ENCODE results near the gene PITHD1.
A peak's percentile ranks its signal among the peaks of the same experiment; 100 is the strongest.
"Not testable (repeated sequence)": the region's sequence is repeated elsewhere in the genome, so short reads cannot be mapped to it uniquely, and the experiment has no call there.

The PITHD1 gene

DNA sequence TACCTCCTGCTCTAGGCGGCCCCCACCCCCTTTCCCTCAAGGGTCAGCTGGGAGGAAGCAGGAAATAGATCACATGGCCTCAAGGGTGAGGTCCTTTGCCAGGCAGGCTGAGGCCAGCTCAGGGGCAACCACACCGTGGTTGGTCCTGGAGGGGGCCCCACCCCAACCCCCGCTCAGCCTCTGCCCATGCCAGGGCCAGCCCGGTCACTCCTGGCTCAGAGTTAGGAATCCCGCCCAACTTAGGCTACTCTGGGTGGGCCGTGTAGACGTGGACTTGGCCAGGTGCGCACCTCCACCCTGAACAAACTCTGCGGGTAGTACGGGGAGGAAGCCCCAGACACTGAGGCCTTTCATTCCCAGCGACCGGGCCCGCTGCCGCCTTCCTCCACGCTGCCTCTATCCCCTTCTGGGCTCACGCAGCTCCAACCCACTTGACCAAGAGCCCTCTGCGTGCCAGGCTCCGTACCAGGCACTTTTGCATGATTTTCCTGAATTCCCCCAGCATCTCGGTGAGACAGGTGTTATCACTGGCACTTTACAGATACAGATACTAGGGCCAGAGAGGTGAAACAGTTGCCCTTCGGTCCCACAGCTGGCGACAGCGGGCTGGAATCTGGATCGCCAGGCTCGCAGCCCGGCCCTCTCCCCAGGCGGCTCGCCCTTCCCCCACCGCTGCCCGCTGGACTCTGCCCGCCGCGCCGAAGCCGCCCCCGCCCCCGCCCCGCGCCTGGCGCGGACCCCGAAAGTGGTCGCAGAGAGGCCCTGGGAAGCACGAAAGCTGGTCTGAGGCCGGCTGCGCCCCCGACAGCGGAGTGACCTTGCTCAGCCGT, 21.6 kb downstream of the PITHD1 start:
- no peak for DNase-seq

DNA sequence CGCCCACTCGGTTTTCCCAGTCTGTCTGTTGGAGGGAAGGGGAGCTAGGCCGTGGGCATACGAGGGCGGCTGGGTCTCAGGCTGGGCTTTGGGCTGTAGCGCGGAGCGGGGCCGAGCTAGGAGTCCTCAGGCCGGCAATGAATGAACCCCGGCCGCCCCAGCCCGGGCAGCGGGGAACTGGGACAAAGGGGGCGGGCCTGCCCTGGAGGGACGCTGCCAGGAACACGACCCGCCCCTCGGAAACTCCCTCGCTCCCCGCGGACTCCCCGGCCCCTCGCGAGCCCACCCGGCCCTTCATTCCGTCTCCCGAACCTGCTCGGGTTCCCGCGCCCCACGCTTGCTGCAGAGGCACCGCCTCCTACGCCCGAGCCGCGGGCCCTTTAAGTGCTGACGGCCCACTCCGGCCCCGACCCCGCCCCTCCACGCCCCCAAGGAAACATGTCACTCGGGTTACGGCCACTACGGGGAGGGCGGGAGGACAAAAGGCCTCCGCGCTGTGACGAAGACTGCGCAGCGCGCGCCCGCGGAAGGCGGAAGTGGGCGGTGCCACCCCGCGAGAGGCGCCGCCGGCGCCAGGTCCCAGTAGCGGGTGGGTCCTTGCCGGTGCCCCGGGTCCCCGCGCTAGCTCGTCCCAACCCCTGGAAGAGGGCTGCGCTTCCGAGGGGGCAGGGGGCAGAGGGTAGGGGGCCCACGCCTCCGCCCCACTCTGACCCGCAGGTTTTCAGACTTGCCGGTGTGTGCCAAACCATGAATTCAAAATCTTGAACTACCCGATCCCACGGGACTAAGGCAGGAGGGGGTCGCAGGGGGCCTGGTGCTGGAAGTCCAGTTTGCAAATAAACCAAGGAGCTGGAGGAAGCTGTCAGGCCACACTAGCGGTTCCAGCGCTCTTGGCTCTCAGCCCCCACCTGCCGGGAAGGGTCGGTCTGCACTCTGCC, 22.5 kb downstream of the PITHD1 start, which contains the start of gene GALE:
Gene GALE (minus strand): TSS at position 355 of the 938 bp plus-strand sequence. CDS start 1,747 bp downstream, outside the sequence.
- peak; percentile 94 for DNase-seq

DNA sequence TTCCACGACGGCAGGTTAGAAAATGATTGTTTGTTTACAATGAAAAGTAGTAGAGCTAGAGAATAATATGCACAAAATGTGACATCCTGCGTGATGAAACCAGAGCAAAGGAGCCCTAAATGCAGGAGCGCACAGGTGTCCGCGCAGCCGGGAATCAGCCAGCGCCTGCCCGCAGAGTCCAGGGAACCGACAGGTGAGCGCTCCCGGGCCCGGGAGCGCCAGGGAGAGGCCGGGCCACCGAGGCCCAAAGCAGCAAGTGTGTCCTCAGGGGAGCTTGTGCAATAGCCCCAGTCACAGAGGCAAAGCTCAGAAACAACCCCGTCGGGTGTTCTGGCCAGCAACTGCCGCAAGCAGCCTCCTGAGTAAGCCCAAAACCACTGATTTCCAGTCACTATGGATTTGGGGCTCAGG, 23.1 kb downstream of the PITHD1 start:
- DNase-seq, result no peak

DNA sequence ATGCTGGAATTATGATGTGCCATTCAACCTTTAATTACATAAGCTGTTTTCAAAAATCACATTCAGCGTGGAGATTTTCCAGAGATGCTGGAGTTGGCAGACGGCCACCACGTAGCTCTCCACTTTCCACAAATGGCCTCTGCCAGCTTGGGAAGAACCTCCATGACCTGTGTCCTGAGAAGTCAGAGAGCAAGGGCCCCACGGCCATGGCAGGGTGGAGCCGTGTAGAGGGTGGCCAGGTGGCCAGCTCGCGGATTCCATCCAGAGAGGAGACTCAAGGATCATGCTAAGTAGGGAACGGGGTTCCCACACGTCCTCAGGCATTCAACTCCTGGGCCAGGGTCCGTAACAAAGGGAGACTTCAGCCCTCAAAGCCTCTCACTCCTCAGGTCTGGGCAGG, 23.7 kb downstream of the PITHD1 start:
- no peak for DNase-seq

- not testable (repeated sequence) for DNase-seq
Measured at GRCh38 chr1:23802809-23803342, 24.7 kb downstream of the PITHD1 start.

GRCh38 chr1:23803674-23804073, 25.5 kb downstream of the PITHD1 start:
- DNase-seq, result no peak

GRCh38 chr1:23804183-23804835, 26.1 kb downstream of the PITHD1 start:
- no peak for DNase-seq

GRCh38 chr1:23805025-23805424, 26.8 kb downstream of the PITHD1 start:
- no peak for DNase-seq

GRCh38 chr1:23806280-23806679, 28.1 kb downstream of the PITHD1 start:
- DNase-seq, result no peak

GRCh38 chr1:23807453-23807852, 29.2 kb downstream of the PITHD1 start:
- no peak for DNase-seq

GRCh38 chr1:23809751-23810171, 31.5 kb downstream of the PITHD1 start:
- peak; percentile 74 for DNase-seq

DNA sequence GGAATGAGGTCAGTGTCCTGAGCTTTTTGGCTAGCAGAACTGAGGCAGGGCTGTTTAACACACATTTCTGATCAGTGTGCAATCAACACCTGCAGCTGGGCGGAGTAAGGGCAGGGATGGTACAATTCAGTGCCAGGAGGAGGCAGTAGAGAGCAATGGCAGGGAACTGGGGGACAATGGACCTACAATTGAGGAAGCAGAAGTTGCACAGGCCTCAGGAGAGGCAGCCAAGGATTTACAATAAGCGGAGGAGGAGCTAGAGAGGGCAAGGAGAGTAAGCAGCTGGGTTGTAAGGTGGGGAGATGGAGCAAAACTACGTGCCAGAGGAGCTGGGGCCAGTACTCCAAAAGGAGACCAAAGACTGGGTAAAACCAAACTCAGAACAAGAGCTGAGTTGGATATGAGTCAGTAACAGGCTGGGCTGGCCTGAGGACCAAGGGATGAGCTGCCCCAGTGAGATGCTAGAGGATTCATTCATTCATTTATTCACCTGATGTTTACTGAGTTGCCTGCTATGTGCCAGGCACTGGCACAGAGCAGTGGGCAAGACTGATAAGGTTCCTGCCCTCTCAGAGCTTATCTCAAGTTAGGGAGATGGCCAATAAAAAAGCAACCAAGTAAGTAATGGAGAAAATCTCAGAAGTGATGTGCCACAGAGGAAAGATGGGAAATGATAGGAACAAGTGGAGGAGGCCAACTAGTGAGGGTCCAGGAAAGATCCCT, 32.8 kb downstream of the PITHD1 start:
- DNase-seq, result peak; percentile 38

- no peak for DNase-seq
Measured at GRCh38 chr1:23814016-23814415, 35.8 kb downstream of the PITHD1 start.

DNA sequence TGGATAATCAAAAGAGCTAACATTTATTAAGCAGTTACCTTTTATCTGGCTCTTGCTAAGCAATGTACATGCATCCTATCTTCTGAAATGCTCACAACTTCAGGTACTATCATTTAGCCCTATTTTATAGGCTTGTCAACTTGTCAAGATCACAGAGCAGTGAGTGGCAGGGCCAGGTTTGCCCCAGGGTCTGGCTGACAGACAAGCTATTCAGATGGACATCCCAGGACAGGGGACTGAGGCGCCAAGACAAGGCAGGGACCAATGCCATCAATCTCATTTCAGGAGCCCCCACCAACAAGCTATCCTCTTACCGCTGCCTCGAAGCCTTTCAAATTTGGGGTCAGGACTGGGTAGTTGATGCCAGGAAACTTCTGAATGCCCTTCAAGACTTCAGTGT, 38.1 kb downstream of the PITHD1 start:
- no peak for DNase-seq

DNA sequence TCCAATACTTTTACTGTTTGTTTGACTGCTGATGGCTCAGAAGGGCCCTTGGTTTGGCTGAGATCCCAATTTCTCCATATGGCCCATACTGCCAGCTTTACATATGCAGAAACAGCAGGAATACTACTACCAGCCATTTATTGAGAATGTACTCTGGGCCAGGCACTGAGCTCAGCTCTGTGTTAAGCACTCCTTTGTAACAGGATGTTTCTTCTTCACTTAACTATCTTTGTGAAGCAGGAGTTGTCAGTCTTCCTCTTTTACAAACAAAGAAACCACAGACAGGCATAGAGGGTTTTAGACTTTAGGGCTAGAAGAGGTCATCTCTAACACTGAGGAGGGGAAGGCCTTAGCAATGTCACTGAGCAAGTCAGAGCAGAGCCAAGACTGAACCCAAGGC, 38.7 kb downstream of the PITHD1 start:
- no peak for DNase-seq

DNA sequence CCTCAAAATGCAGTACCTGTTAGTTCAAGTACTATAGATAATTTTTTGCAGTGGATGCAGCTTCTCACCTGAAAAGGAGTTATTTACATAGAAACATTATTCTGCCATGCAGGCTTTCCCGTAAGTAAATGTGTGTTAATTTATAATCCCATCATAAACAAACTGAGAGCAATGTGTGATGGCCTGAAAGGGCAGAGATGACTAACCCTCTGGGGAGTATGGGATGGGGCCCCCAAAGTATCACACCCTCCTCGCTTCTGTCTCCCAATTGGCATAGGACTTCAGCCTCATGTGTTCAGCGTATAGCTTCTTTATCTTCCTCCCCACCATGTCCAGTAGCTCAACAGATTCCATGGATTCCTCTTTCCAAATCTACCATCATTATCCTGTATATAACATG, 39.4 kb downstream of the PITHD1 start:
- DNase-seq, result no peak

GRCh38 chr1:23823767-23824166, 45.5 kb downstream of the PITHD1 start:
- DNase-seq, result no peak

- no peak for DNase-seq
Measured at GRCh38 chr1:23824711-23825075, 46.5 kb downstream of the PITHD1 start.

GRCh38 chr1:23825076-23825761, 47.0 kb downstream of the PITHD1 start, which contains the start of gene HMGCL:
Gene HMGCL, minus strand, starts transcription at chr1:23825429. Its CDS starts 14 bp downstream, at chr1:23825415.
- DNase-seq, result peak; percentile 83

DNA sequence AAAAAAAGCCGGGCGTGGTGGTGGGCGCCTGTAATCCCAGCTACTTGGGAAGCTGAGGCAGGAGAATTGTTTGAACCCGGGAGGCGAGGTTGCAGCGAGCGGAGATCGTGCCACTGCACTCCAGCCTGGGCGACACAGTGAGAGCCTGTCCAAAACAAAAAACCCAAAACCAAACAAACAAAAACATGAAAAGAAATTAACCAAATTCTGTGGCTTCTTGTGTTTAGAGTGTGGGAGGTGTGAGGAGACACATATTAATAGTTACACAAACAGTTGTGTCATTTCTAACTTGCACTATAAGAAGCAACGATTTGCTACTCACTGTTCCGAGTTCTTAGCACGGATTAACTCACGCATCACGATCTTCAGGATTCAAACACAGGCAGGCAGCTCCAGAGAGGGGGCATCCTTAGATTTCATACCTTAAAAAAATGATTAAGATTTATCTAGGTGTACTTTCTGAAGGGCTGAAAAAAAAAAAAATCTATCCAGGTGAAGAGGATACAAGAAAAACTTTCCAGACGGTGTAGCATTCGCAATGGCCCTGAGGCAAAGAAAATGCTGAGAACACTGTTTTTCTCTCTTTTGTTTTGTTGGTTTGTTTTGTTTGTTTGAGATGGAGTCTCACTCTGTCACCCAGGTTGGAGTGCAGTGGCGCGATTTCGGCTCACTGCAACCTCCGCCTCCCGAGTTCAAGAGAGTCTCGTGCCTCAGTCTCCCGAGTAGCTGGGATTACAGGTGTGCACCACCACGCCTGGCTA, 47.7 kb downstream of the PITHD1 start:
- no peak for DNase-seq

DNA sequence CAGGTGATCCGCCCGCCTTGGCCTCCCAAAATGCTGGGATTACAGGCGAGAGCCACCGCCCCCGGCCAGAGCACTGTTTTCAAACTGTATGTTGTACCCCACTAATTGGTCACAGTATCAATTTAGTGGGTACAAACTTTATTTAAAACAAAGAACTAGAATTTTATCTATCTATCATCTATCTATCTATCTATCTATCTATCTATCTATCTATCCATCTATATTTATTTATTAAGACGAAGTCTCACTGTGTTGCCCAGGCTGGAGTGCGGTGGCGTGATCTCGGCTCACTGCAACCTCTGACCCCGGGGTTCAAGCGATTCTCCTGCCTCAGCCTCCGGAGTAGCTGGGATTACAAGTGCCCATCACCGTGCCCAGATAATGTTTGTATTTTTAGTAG, 48.4 kb downstream of the PITHD1 start:
- not testable (repeated sequence) for DNase-seq
